Muscle layer of colon (tissue), 2 donors: ENCODE results near the gene WFDC9.
"Not testable (repeated sequence)": the region's sequence is repeated elsewhere in the genome, so short reads cannot be mapped to it uniquely, and the experiment has no call there.

Source experiments
- H3K27ac ChIP-seq: one replicate; pipeline ENCODE4 v1.7.0; 2013; ENCODE audit warnings: low read depth, mild to moderate bottlenecking, low read length, moderate library complexity
- H3K27me3 ChIP-seq, 2 donors: one replicate each; pipeline ENCODE4 v1.7.0; 2013; ENCODE audit warnings: low read length in 2 of 2, mild to moderate bottlenecking in 2 of 2; ENCODE audit not compliant: insufficient read depth in 2 of 2, control insufficient read depth in 1 of 2
- H3K36me3 ChIP-seq: one replicate; pipeline ENCODE4 v1.7.0; 2013; ENCODE audit warnings: mild to moderate bottlenecking, low read length; ENCODE audit not compliant: insufficient read depth
- H3K4me1 ChIP-seq: one replicate; pipeline ENCODE4 v1.7.0; 2013; ENCODE audit warnings: mild to moderate bottlenecking, low read length; ENCODE audit not compliant: insufficient read depth
- H3K4me3 ChIP-seq, 2 donors: one replicate each; pipeline ENCODE4 v1.7.0; 2013; ENCODE audit warnings: low read length in 2 of 2, low read depth in 1 of 2, mild to moderate bottlenecking in 1 of 2, moderate library complexity in 1 of 2
- H3K9ac ChIP-seq: one replicate; pipeline ENCODE4 v1.7.0; 2013; ENCODE audit warnings: low read length
- H3K9me3 ChIP-seq: one replicate; pipeline ENCODE4 v1.7.0; 2013; ENCODE audit warnings: mild to moderate bottlenecking, low read length
- donor health status: abdominal sarcoma.
- donor health status: Adenocarcinoma of cecum.

WFDC9 gene

GRCh38 chr20:45589725-45590124, 41.4 kb downstream of the WFDC9 start:
- H3K36me3 ChIP-seq = no peaks in the 10 kb centered on the region
- no peaks in the 10 kb centered on the region for H3K4me1 ChIP-seq
- no peak overlapping the region for H3K9ac ChIP-seq
- H3K27me3 ChIP-seq = no peaks in the 10 kb centered on the region
- H3K27ac ChIP-seq = no peak overlapping the region
- no peak overlapping the region for H3K4me3 ChIP-seq
- no peaks in the 10 kb centered on the region for H3K9me3 ChIP-seq

GRCh38 chr20:45588800-45589199, 42.3 kb downstream of the WFDC9 start:
- H3K27me3 ChIP-seq = no peaks in the 10 kb centered on the region
- H3K9ac ChIP-seq = no peak overlapping the region
- no peak overlapping the region for H3K27ac ChIP-seq
- no peaks in the 10 kb centered on the region for H3K36me3 ChIP-seq
- no peak overlapping the region for H3K4me3 ChIP-seq
- no peaks in the 10 kb centered on the region for H3K4me1 ChIP-seq
- no peaks in the 10 kb centered on the region for H3K9me3 ChIP-seq

DNA sequence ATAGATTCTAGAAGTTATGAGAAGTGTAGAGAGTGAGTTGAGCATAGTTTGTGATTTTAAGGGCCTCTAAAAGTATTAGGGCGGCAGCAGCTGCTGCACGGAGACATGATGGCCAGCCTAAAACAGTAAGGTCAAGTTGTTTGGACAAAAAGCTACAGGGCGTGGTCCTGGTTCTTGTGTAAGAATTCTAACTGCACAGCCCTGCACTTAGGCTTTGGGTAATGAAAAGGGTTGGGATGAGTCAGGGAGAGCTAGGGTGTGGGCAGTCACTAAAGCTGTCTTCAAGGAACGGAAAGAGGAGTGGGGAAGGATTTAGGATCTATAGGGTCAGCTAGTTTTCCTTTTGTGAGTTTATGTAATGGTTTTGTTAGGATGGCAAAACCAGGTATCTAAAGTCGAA, 45.1 kb downstream of the WFDC9 start:
- not testable (repeated sequence) for H3K36me3 ChIP-seq, H3K27ac ChIP-seq, H3K9ac ChIP-seq, H3K27me3 ChIP-seq, H3K9me3 ChIP-seq, H3K4me3 ChIP-seq, H3K4me1 ChIP-seq

- not testable (repeated sequence) for H3K4me1 ChIP-seq, H3K36me3 ChIP-seq, H3K27ac ChIP-seq, H3K4me3 ChIP-seq, H3K9ac ChIP-seq, H3K27me3 ChIP-seq, H3K9me3 ChIP-seq
Observed at GRCh38 chr20:45584294-45584693, 46.8 kb downstream of the WFDC9 start.

- Histone ChIP-seq H3K4me3 (no peak overlapping the region), H3K9ac (no peak overlapping the region), H3K27ac (no peak overlapping the region), H3K4me1 (no peaks in the 10 kb centered on the region), H3K27me3 (no peaks in the 10 kb centered on the region), H3K36me3 (no peaks in the 10 kb centered on the region), H3K9me3 (no peaks in the 10 kb centered on the region)
Observed at GRCh38 chr20:45583502-45583901, 47.6 kb downstream of the WFDC9 start.

- no peaks in the 10 kb centered on the region for H3K4me1 ChIP-seq
- no peaks in the 10 kb centered on the region for H3K36me3 ChIP-seq
Observed at GRCh38 chr20:45581702-45582101, 49.4 kb downstream of the WFDC9 start.

GRCh38 chr20:45579184-45579583, 51.9 kb downstream of the WFDC9 start, which contains the start of gene WFDC8:
TSS of gene WFDC8 (minus strand) at chr20:45579284. CDS start at chr20:45579247, 37 bp downstream.
- no peaks in the 10 kb centered on the region for H3K27me3 ChIP-seq
- no peak within 1 kb of the TSS for H3K9ac ChIP-seq
- no peak within 1 kb of the TSS for H3K27ac ChIP-seq
- H3K4me1 ChIP-seq = no peaks in the 10 kb centered on the region
- no peak within 1 kb of the TSS for H3K4me3 ChIP-seq
- no peaks in the 10 kb centered on the region for H3K36me3 ChIP-seq
- no peaks in the 10 kb centered on the region for H3K9me3 ChIP-seq

More at GRCh38 chr20:45581702-45582101, 49.4 kb downstream of the WFDC9 start:
- H3K27me3 ChIP-seq = no peaks in the 10 kb centered on the region
- H3K9ac ChIP-seq = no peak overlapping the region
- H3K27ac ChIP-seq = no peak overlapping the region
- no peaks in the 10 kb centered on the region for H3K9me3 ChIP-seq
- no peak overlapping the region for H3K4me3 ChIP-seq

DNA sequence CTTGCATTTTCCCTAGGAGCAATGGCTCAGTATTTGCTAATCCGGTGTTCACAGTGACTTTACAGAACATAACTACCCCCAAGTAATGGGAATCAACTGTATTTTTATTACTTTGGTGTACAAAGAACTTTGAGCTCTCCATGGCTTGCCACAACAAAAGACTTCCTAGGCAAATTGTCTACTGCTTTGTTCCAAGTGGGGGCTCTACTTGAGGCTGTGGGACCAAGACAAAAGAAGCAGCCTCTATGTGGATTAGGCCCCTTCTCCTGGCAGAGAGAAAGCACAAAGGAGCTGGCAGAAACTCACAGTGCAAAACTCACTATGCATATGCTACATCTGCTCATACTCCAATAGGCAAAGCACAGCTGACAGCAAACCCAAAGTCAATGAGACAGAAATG, 52.9 kb downstream of the WFDC9 start:
- Histone ChIP-seq H3K4me1 (no peaks in the 10 kb centered on the region), H3K9ac (no peak overlapping the region), H3K36me3 (no peaks in the 10 kb centered on the region), H3K27ac (no peak overlapping the region), H3K4me3 (no peak overlapping the region), H3K9me3 (no peaks in the 10 kb centered on the region), H3K27me3 (no peaks in the 10 kb centered on the region)

- Histone ChIP-seq H3K4me3 (no peak overlapping the region), H3K9me3 (no peaks in the 10 kb centered on the region), H3K4me1 (no peaks in the 10 kb centered on the region), H3K27ac (no peak overlapping the region), H3K36me3 (no peaks in the 10 kb centered on the region), H3K9ac (no peak overlapping the region), H3K27me3 (no peaks in the 10 kb centered on the region)
Observed at GRCh38 chr20:45576995-45577394, 54.1 kb downstream of the WFDC9 start.

GRCh38 chr20:45575931-45576330, 55.2 kb downstream of the WFDC9 start:
- Histone ChIP-seq H3K36me3 (no peaks in the 10 kb centered on the region), H3K27ac (no peak overlapping the region), H3K4me3 (no peak overlapping the region), H3K4me1 (no peaks in the 10 kb centered on the region), H3K27me3 (no peaks in the 10 kb centered on the region), H3K9me3 (no peaks in the 10 kb centered on the region), H3K9ac (no peak overlapping the region)

DNA sequence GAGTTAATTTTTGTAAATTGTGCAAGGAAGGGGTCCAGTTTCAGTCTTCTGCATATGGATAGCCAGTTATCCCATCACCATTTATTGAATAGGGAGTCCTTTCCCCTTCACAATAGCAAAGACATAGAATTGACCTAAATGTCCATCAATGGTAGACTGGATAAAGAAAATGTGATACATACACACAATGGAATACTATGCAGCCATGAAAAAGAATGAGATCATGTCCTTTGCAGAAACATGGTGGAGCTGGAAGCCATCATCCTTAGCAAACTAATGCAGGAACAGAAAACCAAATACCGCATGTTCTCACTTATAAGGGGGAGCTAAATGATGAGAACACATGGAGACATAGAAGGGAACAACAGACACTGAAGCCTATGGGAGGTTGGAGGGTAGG, 61.4 kb downstream of the WFDC9 start:
- not testable (repeated sequence) for H3K36me3 ChIP-seq, H3K27me3 ChIP-seq

DNA sequence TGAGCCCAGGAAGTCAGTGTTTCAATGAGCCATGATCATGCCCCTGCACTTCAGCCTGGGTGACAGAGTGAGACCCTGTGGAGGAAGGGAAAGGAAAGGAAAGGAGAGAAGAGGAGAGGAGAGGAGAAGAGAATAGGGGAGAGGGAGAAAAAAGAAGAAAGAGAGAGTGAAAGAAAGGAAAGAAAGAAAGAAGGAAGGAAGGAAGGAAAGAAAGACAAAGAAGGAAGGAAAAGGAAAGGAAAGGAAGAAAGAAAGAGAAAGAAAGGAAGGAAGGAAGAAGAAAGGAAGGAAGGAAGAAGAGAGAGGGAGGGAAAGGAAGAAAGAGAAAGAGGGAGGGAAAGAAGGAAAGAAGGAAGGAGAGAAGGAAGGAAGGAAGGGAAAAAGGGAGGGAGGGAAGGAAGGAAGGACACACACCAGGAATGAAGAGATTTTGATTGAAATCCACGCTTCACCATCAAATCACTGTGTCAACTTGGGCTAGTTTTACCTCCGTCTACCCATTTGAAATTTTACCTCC, 66.3 kb downstream of the WFDC9 start:
- H3K27me3 ChIP-seq = no peaks in the 10 kb centered on the region
- no peaks in the 10 kb centered on the region for H3K9me3 ChIP-seq
- no peak overlapping the region for H3K27ac ChIP-seq
- H3K36me3 ChIP-seq = no peaks in the 10 kb centered on the region
- no peaks in the 10 kb centered on the region for H3K4me1 ChIP-seq
- H3K9ac ChIP-seq = no peak overlapping the region
- no peak overlapping the region for H3K4me3 ChIP-seq

More for the DNA sequence above, 61.4 kb downstream of the WFDC9 start:
- H3K4me3 ChIP-seq, H3K9me3 ChIP-seq, H3K4me1 ChIP-seq, H3K27ac ChIP-seq, H3K9ac ChIP-seq: not testable (repeated sequence)
